ENCODE results near the gene IFNA5.

Gene IFNA5

DNA sequence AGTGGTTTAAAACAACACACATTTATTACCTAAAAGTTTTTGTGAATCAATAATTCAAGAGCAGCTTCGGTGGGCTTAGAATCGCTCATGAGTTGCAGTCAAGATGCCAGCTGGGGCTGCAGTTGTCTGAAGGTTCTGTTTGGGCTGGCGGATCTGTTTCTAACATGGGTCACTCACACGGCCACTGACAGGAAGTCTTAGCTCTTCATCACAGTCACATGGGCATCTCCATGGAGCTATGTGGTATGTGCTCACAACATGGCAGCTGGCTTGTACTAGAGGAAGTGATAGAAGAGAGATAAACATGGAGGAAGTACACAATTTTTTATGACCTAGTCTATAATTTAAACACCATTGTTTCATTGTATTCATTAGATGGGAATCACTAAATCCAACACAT is 18.9 kb upstream of the IFNA5 start:
- H3K79me2 ChIP-seq (ENCODE audit: low read length) = no peaks in the 10 kb centered on the region

DNA sequence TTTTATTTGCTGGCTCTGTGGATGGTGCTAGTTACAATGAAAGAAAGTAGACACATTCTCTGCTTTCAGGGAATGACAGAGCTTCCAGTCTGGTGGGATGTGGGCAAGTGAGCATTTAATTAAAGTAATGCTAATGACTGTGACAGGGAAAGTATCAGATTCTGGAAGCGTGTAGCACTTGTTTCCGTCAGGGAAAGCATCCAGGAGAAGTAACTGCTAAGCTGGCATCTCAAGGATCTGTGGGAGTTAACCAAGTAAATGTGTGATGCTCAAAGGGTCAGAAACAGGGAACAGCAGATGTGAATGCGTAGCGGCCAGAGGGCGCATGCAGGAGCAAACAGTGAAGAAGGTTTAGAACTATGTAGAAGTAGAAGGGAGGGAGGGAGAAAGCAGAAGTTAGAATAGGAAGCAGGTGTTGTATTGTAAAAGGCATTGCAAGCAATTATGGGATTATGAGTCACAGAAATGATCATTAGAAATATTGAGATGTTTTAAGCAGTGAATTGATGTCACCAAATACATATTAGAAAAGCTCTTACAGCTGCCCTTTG is 17.9 kb upstream of the IFNA5 start:
- no peaks in the 10 kb centered on the region for H3K79me2 ChIP-seq (ENCODE audit: low read length)
- no peaks in the 10 kb centered on the region for H3K27me3 ChIP-seq (replicated peaks; ENCODE audit: insufficient read depth, low read length)
- no peaks in the 10 kb centered on the region for H3F3A ChIP-seq (ENCODE audit: insufficient read depth, low read length)
- no peaks in the 10 kb centered on the region for H3K9me2 ChIP-seq (replicated peaks; ENCODE audit: insufficient read depth, low read length)
- no peaks in the 10 kb centered on the region for H3K36me3 ChIP-seq (replicated peaks; ENCODE audit: insufficient read depth, low read length)
- no peak overlapping the region for H2AFZ ChIP-seq (ENCODE audit: low read length)
- no peak for TF ChIP-seq CTCF (IDR thresholded peaks at IDR 0.05; ENCODE audit: low read length)
- TF ChIP-seq EZH2phosphoT487 (IDR thresholded peaks at IDR 0.05; ENCODE audit: low read length) = no peak
- TF ChIP-seq EZH2 (optimal IDR thresholded peaks at IDR 0.05; ENCODE audit: low read depth, low read length) = no peak
- H3K9me3 ChIP-seq (replicated peaks; ENCODE audit: insufficient read depth, low read length) = no peaks in the 10 kb centered on the region
- peaks cover 4% of the 10 kb centered on the region; the same call in 1 of the 2 replicates for H4K20me1 ChIP-seq (ENCODE audit: insufficient read depth, low read length)
- no peak overlapping the region for H3K4me3 ChIP-seq (ENCODE audit: low read length)
- no peaks in the 10 kb centered on the region for H3K4me1 ChIP-seq (ENCODE audit: low read length)
- no peak overlapping the region for H3K27ac ChIP-seq (ENCODE audit: low read length)
- no peak for DNase-seq
- no peak overlapping the region for H3K9ac ChIP-seq (ENCODE audit: low read length)
- no peak overlapping the region for H3K4me2 ChIP-seq (ENCODE audit: low read depth, low read length)

More for the DNA sequence above, 18.9 kb upstream of the IFNA5 start:
- Histone ChIP-seq H3K27ac (ENCODE audit: low read length) (no peak overlapping the region), H3K4me3 (ENCODE audit: low read length) (no peak overlapping the region), H3K4me2 (ENCODE audit: low read depth, low read length) (no peak overlapping the region), H3K36me3 (replicated peaks; ENCODE audit: insufficient read depth, low read length) (no peaks in the 10 kb centered on the region), H3K9me2 (replicated peaks; ENCODE audit: insufficient read depth, low read length) (no peaks in the 10 kb centered on the region), H3K4me1 (ENCODE audit: low read length) (no peaks in the 10 kb centered on the region), H4K20me1 (ENCODE audit: insufficient read depth, low read length) (peaks cover 4% of the 10 kb centered on the region; the same call in 1 of the 2 replicates), H3K27me3 (replicated peaks; ENCODE audit: insufficient read depth, low read length) (no peaks in the 10 kb centered on the region), H3K9me3 (replicated peaks; ENCODE audit: insufficient read depth, low read length) (no peaks in the 10 kb centered on the region), H3K9ac (ENCODE audit: low read length) (no peak overlapping the region), H2AFZ (ENCODE audit: low read length) (no peak overlapping the region), H3F3A (ENCODE audit: insufficient read depth, low read length) (no peaks in the 10 kb centered on the region)
- no peak for TF ChIP-seq EZH2 (optimal IDR thresholded peaks at IDR 0.05; ENCODE audit: low read depth, low read length)
- TF ChIP-seq CTCF (IDR thresholded peaks at IDR 0.05; ENCODE audit: low read length) = no peak
- no peak for TF ChIP-seq EZH2phosphoT487 (IDR thresholded peaks at IDR 0.05; ENCODE audit: low read length)
- no peak for DNase-seq

DNA sequence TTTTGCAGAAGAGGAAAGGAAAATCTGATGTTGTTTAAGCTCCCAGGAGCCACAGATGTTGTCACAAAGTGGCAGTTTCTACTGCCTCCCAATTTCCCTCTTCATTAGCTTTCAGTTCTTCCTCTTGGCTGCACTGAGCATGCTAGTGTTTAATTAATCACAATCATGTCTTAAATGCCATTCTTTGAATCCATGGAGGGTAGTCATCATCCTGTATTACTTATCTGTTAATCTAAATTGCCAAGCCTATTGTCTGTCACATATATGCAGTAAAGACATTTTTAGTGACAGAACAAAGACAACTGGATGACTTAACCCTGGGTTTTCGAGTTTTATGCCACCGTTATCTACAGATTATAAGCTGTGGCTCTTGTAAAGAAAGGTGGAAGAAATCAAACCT is 15.4 kb upstream of the IFNA5 start:
- Histone ChIP-seq H3K79me2 (ENCODE audit: low read length) (no peaks in the 10 kb centered on the region), H3K4me2 (ENCODE audit: low read depth, low read length) (no peak overlapping the region), H3F3A (ENCODE audit: insufficient read depth, low read length) (no peaks in the 10 kb centered on the region), H3K9ac (ENCODE audit: low read length) (no peak overlapping the region), H3K4me1 (ENCODE audit: low read length) (no peaks in the 10 kb centered on the region), H2AFZ (ENCODE audit: low read length) (no peak overlapping the region), H3K27ac (ENCODE audit: low read length) (no peak overlapping the region), H4K20me1 (ENCODE audit: insufficient read depth, low read length) (no peaks in the 10 kb centered on the region), H3K36me3 (replicated peaks; ENCODE audit: insufficient read depth, low read length) (no peaks in the 10 kb centered on the region), H3K4me3 (ENCODE audit: low read length) (no peak overlapping the region), H3K27me3 (replicated peaks; ENCODE audit: insufficient read depth, low read length) (no peaks in the 10 kb centered on the region), H3K9me3 (replicated peaks; ENCODE audit: insufficient read depth, low read length) (no peaks in the 10 kb centered on the region), H3K9me2 (replicated peaks; ENCODE audit: insufficient read depth, low read length) (no peaks in the 10 kb centered on the region)
- no peak for DNase-seq
- TF ChIP-seq EZH2phosphoT487 (IDR thresholded peaks at IDR 0.05; ENCODE audit: low read length) = no peak
- no peak for TF ChIP-seq CTCF (IDR thresholded peaks at IDR 0.05; ENCODE audit: low read length)
- TF ChIP-seq EZH2 (optimal IDR thresholded peaks at IDR 0.05; ENCODE audit: low read depth, low read length) = no peak
